ENCODE measurements around the gene AUTS2. TPM values are rescaled to one million over a fixed set of nuclear protein-coding genes. Genes with fewer than 3 reads are reported as not detected.

The AUTS2 gene
- total and polyA plus RNA-seq, 2 experiments from 2014 or later: 32.0 to 91.0 TPM

- TF ChIP-seq ZNF462 (CRISPR knock-in tag; IDR thresholded peaks at IDR 0.05): no peak
- TF ChIP-seq CREB1 (CRISPR knock-in tag; IDR thresholded peaks at IDR 0.05; ENCODE audit: low read depth): no peak
- no peak for TF ChIP-seq STAT1 (IDR thresholded peaks at IDR 0.05; ENCODE audit: unreplicated experiment)
- TF ChIP-seq ZNF331 (CRISPR knock-in tag; IDR thresholded peaks at IDR 0.05; ENCODE audit: low read depth): no peak
- TF ChIP-seq ETS1 (IDR thresholded peaks at IDR 0.05): no peak
- TF ChIP-seq POLR2AphosphoS5 (IDR thresholded peaks at IDR 0.05; ENCODE audit: low read depth): no peak
- TF ChIP-seq EZH2 (IDR thresholded peaks at IDR 0.05; ENCODE audit: low read depth, unreplicated experiment): no peak
- TF ChIP-seq NANOG (IDR thresholded peaks at IDR 0.05; ENCODE audit: borderline replicate concordance): no peak
- TF ChIP-seq CTCF (conservative IDR thresholded peaks at IDR 0.05; ENCODE audit: low read depth in 2 of 2): no peak
Observed at GRCh38 chr7:69845721-69846495, 247.6 kb downstream of the AUTS2 start (continued).

Measured in GM23338 (cell line).